ENCODE data around the gene SIGLEC14. TPM values are rescaled to one million over a fixed set of nuclear protein-coding genes. Genes with fewer than 3 reads are reported as not detected.
A peak's percentile ranks its signal among the peaks of the same experiment; 100 is the strongest.

The SIGLEC14 gene
- total RNA-seq, 2 experiments from 2014 or later = 0.87 to 1.3 TPM

- no peak for TF ChIP-seq CTCF (IDR thresholded peaks at IDR 0.05)
- H3K9me3 Mint-ChIP-seq = peaks cover 5% of the 10 kb centered on the region
- H3K36me3 Mint-ChIP-seq (ENCODE audit: low read depth) = no peaks in the 10 kb centered on the region
- Histone ChIP-seq H3K9me3 (ENCODE audit: control insufficient read depth in 1 of 2, insufficient read depth in 1 of 2, low read length in 2 of 2) (peaks cover 8 to 10% of the 10 kb centered on the region in 2 experiments), H3K27me3 (ENCODE audit: control insufficient read depth in 1 of 2, insufficient read depth in 2 of 2, low read length in 2 of 2) (no peaks in the 10 kb centered on the region), H3K4me3 (ENCODE audit: low read length) (no peak overlapping the region), H3K36me3 (ENCODE audit: insufficient read depth, low read length) (no peaks in the 10 kb centered on the region), H3K27ac (ENCODE audit: low read depth in 1 of 2, low read length in 2 of 2) (no peak overlapping the region), H3K4me1 (ENCODE audit: insufficient read depth, low read length) (peaks cover 33% of the 10 kb centered on the region)
- peak overlapping the region; percentile 82 for H3K4me3 Mint-ChIP-seq
- intact Hi-C loops (cut with DNase I, micrococcal nuclease) = no loop called here
- DNase-seq (no peak), ATAC-seq (ENCODE audit: poor library complexity) (no peak)
- H3K4me1 Mint-ChIP-seq (ENCODE audit: low read depth) = peaks cover 18% of the 10 kb centered on the region
- H3K27me3 Mint-ChIP-seq = no peaks in the 10 kb centered on the region
- peak overlapping the region; percentile 15 for H3K27ac Mint-ChIP-seq
- POLR2A ChIA-PET = interaction anchor here (1.1 to 1.4 kb wide), 3 partner anchors 11 to 22 kb away, joined by 3 to 4 read pairs (median 4); no protein-coding TSS in a partner anchor
- CTCF ChIA-PET = no interaction called here
Measured at GRCh38 chr19:51687791-51688670, 41.4 kb upstream of the SIGLEC14 start.

GRCh38 chr19:51686171-51686570 lies 39.5 kb upstream of the SIGLEC14 start:
- H3K27me3 Mint-ChIP-seq = no peaks in the 10 kb centered on the region
- Histone ChIP-seq H3K27ac (ENCODE audit: low read depth in 1 of 2, low read length in 2 of 2) (no peak overlapping the region), H3K4me3 (ENCODE audit: low read length) (no peak overlapping the region), H3K9me3 (ENCODE audit: control insufficient read depth in 1 of 2, insufficient read depth in 1 of 2, low read length in 2 of 2) (peaks cover 8 to 10% of the 10 kb centered on the region in 2 experiments), H3K27me3 (ENCODE audit: control insufficient read depth in 1 of 2, insufficient read depth in 2 of 2, low read length in 2 of 2) (no peaks in the 10 kb centered on the region), H3K36me3 (ENCODE audit: insufficient read depth, low read length) (no peaks in the 10 kb centered on the region), H3K4me1 (ENCODE audit: insufficient read depth, low read length) (peaks cover 26% of the 10 kb centered on the region)
- DNase-seq (no peak), ATAC-seq (ENCODE audit: poor library complexity) (no peak)
- intact Hi-C loops (cut with DNase I, micrococcal nuclease) = no loop called here
- CTCF ChIA-PET = no interaction called here
- H3K9me3 Mint-ChIP-seq = peaks cover 5% of the 10 kb centered on the region
- TF ChIP-seq CTCF (IDR thresholded peaks at IDR 0.05) = no peak
- POLR2A ChIA-PET = no interaction called here
- peaks cover 14% of the 10 kb centered on the region for H3K4me1 Mint-ChIP-seq (ENCODE audit: low read depth)
- H3K27ac Mint-ChIP-seq = no peak overlapping the region
- no peak overlapping the region for H3K4me3 Mint-ChIP-seq
- H3K36me3 Mint-ChIP-seq (ENCODE audit: low read depth) = no peaks in the 10 kb centered on the region

- Mint-ChIP-seq H3K27me3 (no peaks in the 10 kb centered on the region), H3K4me3 (no peak overlapping the region), H3K9me3 (peaks cover 5% of the 10 kb centered on the region), H3K36me3 (ENCODE audit: low read depth) (no peaks in the 10 kb centered on the region), H3K27ac (no peak overlapping the region), H3K4me1 (ENCODE audit: low read depth) (peaks cover 5% of the 10 kb centered on the region)
- no peaks in the 10 kb centered on the region for H3K27me3 ChIP-seq (ENCODE audit: control insufficient read depth in 1 of 2, insufficient read depth in 2 of 2, low read length in 2 of 2)
- H3K36me3 ChIP-seq (ENCODE audit: insufficient read depth, low read length) = no peaks in the 10 kb centered on the region
- ChIA-PET POLR2A (interaction anchor here (1.6 kb wide), 1 partner anchor 22 kb away, joined by 3 read pairs; no protein-coding TSS in a partner anchor), CTCF (no interaction called here)
- TF ChIP-seq CTCF (IDR thresholded peaks at IDR 0.05) = no peak
- no peak for DNase-seq
- no peak for ATAC-seq (ENCODE audit: poor library complexity)
- intact Hi-C loops (cut with DNase I, micrococcal nuclease) = no loop called here
- H3K9me3 ChIP-seq (ENCODE audit: control insufficient read depth in 1 of 2, insufficient read depth in 1 of 2, low read length in 2 of 2) = peaks cover 0 to 10% of the 10 kb centered on the region in 2 experiments
- no peak overlapping the region for H3K4me3 ChIP-seq (ENCODE audit: low read length)
- peaks cover 13% of the 10 kb centered on the region for H3K4me1 ChIP-seq (ENCODE audit: insufficient read depth, low read length)
- H3K27ac ChIP-seq (ENCODE audit: low read depth in 1 of 2, low read length in 2 of 2) = no peak overlapping the region
Measured at GRCh38 chr19:51681286-51681941, 34.8 kb upstream of the SIGLEC14 start.

Data from CD4-positive, alpha-beta T cell (primary cell).